OCI-M2 (cell line): ENCODE measurements around the gene TMEM143.
"Not testable (repeated sequence)": the region's sequence is repeated elsewhere in the genome, so short reads cannot be mapped to it uniquely, and the experiment has no call there.

Experiments
- DNase-seq: peaks from one replicate; lab custom pipeline; 2025; ENCODE audit not compliant: unreplicated experiment; lab: John Stamatoyannopoulos, UW

The TMEM143 gene

GRCh38 chr19:48363810-48364597 lies at the start of gene TMEM143, which contains the start of gene SYNGR4:
TSS of gene TMEM143 (minus strand) at chr19:48363940. CDS start at chr19:48363920, 20 bp downstream.
TSS of gene SYNGR4 (plus strand) at chr19:48364367. CDS start at chr19:48365843, 1,476 bp downstream.
- peak; percentile 99 for DNase-seq

- DNase-seq: no peak
Measured at GRCh38 chr19:48405850-48406249, 42.1 kb upstream of the TMEM143 start.

GRCh38 chr19:48405010-48405659 lies 41.4 kb upstream of the TMEM143 start:
- DNase-seq: no peak

GRCh38 chr19:48403606-48404005 lies 39.9 kb upstream of the TMEM143 start:
- no peak for DNase-seq

GRCh38 chr19:48401287-48401686 lies 37.5 kb upstream of the TMEM143 start:
- DNase-seq: no peak

- DNase-seq: no peak
Measured at GRCh38 chr19:48400018-48400742, 36.4 kb upstream of the TMEM143 start.

GRCh38 chr19:48398375-48399235 lies 34.9 kb upstream of the TMEM143 start:
- DNase-seq: peak; percentile 89

GRCh38 chr19:48398102-48398374 lies 34.3 kb upstream of the TMEM143 start:
- no peak for DNase-seq

GRCh38 chr19:48397263-48398101 lies 33.7 kb upstream of the TMEM143 start:
- DNase-seq: no peak

GRCh38 chr19:48396824-48397176 lies 33.1 kb upstream of the TMEM143 start:
- DNase-seq: no peak

- no peak for DNase-seq
Measured at GRCh38 chr19:48396016-48396823, 32.5 kb upstream of the TMEM143 start.

- no peak for DNase-seq
Measured at GRCh38 chr19:48395499-48395898, 31.8 kb upstream of the TMEM143 start.

- DNase-seq: no peak
Measured at GRCh38 chr19:48395170-48395455, 31.4 kb upstream of the TMEM143 start.

- DNase-seq: no peak
Measured at GRCh38 chr19:48394331-48395169, 30.8 kb upstream of the TMEM143 start.

- DNase-seq: no peak
Measured at GRCh38 chr19:48393559-48394330, 30.0 kb upstream of the TMEM143 start, which contains the start of gene GRIN2D. TSS of gene GRIN2D (plus strand) at chr19:48393668. CDS start at chr19:48398393, 4,725 bp downstream.

- no peak for DNase-seq
Measured at GRCh38 chr19:48392860-48393558, 29.3 kb upstream of the TMEM143 start.

GRCh38 chr19:48392006-48392344 lies 28.2 kb upstream of the TMEM143 start:
- not testable (repeated sequence) for DNase-seq
